ENCODE data around the gene BGLAP.

DNA sequence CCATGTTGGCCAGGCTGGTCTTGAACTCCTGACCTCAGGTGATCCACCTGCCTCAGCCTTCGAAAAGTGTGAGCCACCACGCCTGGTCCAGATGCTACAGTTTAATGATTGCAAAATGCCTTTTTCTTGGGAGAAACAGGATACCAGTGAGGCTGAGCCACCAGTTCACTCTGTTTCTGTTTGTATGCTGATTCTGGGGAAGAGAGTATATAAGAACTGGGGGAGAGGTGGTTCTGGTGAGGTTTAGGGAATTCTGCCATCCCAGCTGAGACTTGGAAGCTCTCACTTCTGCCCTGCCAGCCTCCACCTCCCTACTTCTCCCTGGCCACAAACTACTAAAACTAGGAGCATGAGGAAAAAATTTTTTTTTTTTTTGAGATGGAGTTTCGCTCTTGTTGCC is 37.3 kb upstream of the BGLAP start:
- TF ChIP-seq, protein P1, sequence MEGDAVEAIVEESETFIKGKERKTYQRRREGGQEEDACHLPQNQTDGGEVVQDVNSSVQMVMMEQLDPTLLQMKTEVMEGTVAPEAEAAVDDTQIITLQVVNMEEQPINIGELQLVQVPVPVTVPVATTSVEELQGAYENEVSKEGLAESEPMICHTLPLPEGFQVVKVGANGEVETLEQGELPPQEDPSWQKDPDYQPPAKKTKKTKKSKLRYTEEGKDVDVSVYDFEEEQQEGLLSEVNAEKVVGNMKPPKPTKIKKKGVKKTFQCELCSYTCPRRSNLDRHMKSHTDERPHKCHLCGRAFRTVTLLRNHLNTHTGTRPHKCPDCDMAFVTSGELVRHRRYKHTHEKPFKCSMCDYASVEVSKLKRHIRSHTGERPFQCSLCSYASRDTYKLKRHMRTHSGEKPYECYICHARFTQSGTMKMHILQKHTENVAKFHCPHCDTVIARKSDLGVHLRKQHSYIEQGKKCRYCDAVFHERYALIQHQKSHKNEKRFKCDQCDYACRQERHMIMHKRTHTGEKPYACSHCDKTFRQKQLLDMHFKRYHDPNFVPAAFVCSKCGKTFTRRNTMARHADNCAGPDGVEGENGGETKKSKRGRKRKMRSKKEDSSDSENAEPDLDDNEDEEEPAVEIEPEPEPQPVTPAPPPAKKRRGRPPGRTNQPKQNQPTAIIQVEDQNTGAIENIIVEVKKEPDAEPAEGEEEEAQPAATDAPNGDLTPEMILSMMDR (IDR thresholded peaks at IDR 0.05), result no peak
- no peak for TF ChIP-seq POLR2A (IDR thresholded peaks at IDR 0.05)

Data from body of pancreas (tissue), 4 donors.